ENCODE results near the gene SH2D6.

DNA sequence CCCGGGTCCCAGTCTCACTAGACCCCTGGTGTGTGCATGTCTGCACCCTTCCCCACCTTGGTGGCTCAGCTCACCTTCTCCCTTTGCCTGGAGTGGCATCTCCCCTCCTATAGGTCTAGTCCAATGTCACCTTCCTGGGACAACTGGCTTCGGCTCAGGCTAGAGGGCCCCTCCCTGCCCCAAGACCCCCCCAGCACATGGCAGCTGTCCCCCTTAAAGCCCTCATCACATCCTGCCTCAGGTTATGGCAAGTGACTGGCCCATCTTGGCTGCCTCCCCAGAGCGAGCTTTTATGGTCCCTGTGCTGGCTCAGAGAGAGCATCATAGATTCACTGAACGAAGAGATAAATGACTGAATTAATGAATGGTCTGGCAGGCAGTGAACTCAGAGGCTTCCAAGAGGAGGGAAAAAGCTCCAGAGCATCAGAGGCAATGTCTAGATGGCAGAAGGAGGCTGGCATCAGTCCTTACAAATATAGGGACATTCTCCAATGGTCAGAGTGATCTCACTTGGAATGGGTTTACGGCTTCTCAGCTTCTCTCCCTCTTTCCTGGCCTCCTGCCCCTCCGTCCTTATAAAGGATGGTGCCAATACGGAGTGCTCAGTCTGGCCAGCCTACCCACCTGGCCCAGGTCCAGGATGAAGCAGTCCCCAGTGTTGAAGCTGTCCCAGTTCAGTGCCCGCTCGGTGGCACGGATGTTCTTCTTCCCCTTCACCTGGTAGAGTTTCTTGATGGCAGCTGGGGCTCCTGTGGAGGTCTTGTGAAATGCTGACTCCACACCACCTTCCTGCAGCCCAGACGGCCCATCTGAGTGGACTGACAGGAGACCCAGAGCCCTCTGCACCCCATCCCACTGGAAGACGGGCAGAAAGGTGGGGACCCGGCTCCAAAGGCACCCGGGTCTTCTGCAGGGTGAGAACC lies 17.7 kb upstream of the SH2D6 start:
- TF ChIP-seq, protein P1, sequence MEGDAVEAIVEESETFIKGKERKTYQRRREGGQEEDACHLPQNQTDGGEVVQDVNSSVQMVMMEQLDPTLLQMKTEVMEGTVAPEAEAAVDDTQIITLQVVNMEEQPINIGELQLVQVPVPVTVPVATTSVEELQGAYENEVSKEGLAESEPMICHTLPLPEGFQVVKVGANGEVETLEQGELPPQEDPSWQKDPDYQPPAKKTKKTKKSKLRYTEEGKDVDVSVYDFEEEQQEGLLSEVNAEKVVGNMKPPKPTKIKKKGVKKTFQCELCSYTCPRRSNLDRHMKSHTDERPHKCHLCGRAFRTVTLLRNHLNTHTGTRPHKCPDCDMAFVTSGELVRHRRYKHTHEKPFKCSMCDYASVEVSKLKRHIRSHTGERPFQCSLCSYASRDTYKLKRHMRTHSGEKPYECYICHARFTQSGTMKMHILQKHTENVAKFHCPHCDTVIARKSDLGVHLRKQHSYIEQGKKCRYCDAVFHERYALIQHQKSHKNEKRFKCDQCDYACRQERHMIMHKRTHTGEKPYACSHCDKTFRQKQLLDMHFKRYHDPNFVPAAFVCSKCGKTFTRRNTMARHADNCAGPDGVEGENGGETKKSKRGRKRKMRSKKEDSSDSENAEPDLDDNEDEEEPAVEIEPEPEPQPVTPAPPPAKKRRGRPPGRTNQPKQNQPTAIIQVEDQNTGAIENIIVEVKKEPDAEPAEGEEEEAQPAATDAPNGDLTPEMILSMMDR (IDR thresholded peaks at IDR 0.05; ENCODE audit: low read length) = no peak
- TF ChIP-seq EZH2 (optimal IDR thresholded peaks at IDR 0.05; ENCODE audit: low read depth, low read length) (no peak), EZH2phosphoT487 (IDR thresholded peaks at IDR 0.05; ENCODE audit: low read length) (no peak)

Data from MM.1S (cell line).